ENCODE data around the gene EPHA2.

EPHA2 gene

DNA sequence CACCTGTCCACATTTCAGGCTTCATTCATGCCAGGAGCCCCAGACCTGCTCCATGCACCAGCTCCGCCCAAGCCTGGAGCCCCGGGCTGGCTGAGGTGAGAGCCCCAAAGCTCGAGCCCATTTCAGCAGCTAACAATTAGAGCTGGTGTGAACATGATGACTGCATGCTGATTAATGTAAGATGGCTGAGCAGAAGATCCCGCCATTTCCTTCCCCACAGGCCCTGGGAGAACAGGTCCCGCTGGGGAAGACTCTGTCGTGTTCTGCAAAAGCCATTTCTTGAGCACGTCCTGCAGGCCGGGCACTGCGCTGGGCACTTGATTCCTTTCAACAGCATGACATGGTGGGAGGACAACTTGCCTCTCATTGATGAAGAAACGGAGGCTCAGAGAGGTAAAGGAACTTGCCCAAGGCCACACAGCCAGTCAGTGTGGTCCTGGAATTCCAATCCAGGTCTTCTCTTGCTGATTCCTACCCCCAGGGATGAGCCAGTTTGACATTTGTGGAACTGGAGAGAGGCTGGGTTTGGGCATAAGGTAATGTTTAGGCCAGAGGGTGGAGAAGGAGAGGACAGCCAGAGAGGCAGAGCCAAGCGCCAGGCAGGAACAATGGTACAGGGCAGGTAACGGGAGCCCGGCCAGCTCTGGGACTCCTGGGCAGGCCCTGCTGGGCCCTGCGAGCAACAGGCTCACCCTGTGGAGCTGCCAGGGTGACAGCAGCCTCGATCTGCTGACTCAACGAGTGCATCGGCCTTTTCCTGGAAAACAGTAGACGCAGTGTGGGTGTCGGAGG, 28.1 kb upstream of the EPHA2 start:
- no peak for DNase-seq (ENCODE audit: low read depth, low spot score)

- DNase-seq (ENCODE audit: low read depth, low spot score) = no peak
Observed at GRCh38 chr1:16183179-16183578, 27.3 kb upstream of the EPHA2 start.

GRCh38 chr1:16181887-16182719, 26.2 kb upstream of the EPHA2 start:
- no peak for DNase-seq (ENCODE audit: low read depth, low spot score)

- no peak for DNase-seq (ENCODE audit: low read depth, low spot score)
Observed at GRCh38 chr1:16180291-16180824, 24.5 kb upstream of the EPHA2 start.

DNA sequence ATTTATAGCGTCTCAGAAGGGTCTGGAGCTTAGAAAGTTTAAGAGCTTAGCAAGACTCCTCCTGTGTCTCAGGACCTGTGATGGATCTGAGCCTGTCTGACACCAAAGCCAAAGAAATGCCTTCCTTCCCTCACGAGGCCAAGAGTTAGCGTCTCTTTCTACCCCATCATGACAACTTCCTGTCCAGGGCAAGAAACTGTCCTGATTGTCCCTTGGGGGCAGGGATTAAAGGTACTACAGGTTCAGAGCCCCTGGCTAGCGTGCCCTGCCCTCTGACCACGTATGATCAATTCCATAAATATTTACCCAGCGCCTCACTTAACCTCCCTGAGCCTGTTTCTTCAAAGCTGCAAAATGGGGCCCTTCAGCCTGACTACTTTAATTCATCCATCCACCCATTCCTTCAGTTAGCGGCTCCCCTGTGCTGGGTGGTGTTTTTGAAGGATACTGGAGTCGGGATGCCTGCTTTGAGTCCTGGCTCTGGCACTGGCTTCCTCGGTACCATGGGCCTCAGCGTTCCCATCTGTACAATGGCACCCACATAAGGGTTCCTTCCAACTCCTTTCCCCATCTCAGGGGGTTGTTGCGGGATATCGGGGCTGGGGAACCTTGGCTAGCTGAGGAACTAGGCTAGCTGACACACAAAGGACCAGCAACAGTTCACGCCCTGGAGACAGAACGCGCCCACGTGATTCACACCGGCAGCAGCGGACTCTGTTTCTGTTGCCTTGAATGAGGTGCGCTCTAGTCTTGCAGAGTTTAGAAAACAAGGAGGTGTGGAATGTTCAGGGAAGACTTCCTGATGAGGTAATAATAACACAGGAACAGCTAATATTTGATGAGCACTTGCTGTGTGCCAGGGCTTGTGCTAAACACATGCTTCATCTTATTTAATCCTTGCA, 23.0 kb upstream of the EPHA2 start:
- no peak for DNase-seq (ENCODE audit: low read depth, low spot score)

GRCh38 chr1:16177306-16177705, 21.4 kb upstream of the EPHA2 start:
- DNase-seq (ENCODE audit: low read depth, low spot score) = no peak

DNA sequence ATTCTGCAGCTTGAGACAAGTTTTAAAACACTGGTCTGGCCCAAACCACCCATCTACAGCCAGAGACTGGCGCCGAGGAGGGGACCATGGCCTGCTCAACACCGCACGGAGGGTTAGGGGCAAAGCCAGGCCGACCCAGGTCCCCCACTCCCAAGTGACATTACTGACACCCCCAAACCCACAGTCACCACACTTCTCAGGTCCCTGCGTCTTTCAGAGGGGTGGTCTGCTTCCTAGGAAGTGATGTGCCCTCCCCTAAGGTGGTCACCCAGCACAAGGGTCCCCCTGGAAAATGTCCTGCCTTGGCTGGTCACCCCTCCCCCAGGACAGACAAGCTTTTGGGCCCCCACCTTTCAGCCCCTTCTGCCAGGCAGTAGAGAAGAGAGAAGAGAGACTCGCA, 20.8 kb upstream of the EPHA2 start:
- no peak for DNase-seq (ENCODE audit: low read depth, low spot score)

- no peak for DNase-seq (ENCODE audit: low read depth, low spot score)
Observed at GRCh38 chr1:16175610-16176553, 20.0 kb upstream of the EPHA2 start.

GRCh38 chr1:16174886-16175598, 19.2 kb upstream of the EPHA2 start:
- DNase-seq (ENCODE audit: low read depth, low spot score) = no peak

DNA sequence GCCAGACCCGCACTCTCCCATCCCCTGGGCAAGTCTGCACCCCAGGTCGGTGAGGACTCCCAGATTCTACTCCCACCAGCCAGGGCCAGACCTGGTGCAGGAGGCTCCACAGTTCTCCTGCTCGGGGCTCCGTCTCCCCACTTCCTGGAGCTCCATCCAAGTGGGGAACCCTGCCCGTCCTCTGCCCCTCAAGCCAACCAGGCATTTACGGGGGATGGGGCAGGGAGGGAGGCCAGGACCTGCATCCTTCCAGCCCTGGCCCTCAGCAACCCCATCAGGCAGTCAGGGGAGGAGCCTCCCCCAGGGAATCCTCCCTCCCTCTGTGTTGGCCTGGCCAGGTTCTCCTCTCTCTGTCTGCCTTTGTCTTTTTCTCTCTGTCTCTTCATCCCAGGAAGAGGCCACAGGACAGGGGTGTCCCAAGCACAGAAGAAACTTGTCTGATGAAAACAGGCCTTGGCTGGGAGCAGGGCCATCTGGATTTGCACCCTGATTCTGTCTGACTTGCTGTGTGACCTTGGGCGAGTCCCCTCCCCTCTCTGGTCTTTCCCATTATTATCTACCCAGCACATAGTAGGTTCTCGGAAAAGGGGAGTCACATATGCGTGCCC, 18.5 kb upstream of the EPHA2 start:
- no peak for DNase-seq (ENCODE audit: low read depth, low spot score)

DNA sequence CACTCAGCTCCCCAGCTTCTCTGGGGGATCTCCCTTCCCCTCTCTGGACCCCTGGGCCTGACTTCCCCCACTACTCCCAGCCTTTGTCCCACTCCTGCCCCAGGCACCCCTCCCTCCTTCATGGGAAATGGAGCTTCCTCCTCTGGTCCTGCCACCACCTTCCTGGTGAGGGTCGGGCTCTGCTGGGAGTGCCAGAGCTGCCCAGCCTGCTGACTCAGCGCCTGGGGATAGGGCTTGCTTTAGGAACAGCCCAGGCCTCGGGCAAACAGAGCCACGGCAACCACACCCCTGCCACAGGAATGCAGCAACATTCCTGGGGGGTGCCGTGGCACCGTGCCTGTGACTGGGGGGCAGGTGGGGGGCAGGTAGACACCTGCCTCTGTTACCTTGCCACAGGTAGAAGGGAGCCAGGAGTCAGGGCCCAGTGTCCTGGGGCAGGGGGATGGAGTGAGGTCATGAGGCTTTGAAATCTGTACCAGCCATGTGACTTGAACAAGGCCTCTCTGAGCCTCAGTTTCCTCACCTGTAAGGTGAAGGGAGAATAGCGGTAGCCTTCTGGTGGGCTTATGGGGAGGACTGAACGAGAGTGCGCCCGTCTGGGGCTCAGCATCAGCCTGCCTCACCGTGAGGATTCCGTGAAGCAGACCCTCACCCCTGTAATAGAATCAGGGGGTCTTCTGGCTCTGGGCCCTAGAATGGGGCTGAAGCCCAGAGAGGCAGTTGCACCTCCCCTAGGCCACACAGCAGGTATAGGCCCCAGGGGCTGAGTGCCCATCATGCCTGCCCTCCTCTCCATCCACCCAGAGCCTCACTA, 17.8 kb upstream of the EPHA2 start:
- no peak for DNase-seq (ENCODE audit: low read depth, low spot score)

- DNase-seq (ENCODE audit: low read depth, low spot score) = no peak
Observed at GRCh38 chr1:16172964-16173446, 17.1 kb upstream of the EPHA2 start.

- DNase-seq (ENCODE audit: low read depth, low spot score) = no peak
Observed at GRCh38 chr1:16172218-16172830, 16.5 kb upstream of the EPHA2 start.

DNA sequence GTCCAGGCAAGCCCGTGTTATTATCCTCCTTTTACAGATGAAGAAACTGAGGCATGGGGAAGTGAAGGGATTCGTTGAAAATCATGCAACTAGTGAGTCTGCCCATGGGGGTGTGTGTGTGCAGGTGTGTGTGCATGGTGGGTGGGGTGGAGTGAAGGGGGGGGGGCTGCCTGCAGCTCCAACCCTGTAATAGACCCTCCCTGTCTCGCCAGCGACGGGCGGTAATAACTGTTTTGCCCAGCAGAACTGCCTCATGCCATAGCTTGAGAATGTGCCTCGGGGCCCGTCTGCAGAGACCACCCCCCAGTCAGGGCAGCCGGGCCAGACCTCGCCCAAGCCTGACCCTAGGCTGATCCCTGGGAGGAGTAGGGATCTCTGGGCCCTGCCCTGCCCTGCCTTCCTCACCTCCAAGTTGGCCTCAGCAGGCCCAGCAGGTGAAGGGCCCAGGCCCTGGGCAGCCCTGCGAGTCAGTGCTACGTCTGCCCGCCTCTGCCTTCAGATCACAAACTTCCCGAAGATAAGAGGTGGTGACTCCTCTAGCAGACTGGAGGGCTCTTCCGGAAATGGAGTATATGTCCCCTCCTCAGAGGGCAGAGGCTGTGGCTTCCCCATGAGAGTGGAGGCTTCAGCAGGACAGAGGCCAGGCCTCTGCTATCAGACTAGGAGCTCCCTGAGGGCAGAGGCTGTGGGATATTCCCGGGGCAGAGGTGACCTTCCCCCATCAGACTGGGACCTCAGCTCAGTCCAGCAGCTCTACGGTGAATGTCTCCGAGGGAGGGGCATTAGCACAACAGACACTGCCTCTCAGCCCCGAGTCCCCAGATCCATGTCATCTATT, 15.7 kb upstream of the EPHA2 start:
- no peak for DNase-seq (ENCODE audit: low read depth, low spot score)

DNA sequence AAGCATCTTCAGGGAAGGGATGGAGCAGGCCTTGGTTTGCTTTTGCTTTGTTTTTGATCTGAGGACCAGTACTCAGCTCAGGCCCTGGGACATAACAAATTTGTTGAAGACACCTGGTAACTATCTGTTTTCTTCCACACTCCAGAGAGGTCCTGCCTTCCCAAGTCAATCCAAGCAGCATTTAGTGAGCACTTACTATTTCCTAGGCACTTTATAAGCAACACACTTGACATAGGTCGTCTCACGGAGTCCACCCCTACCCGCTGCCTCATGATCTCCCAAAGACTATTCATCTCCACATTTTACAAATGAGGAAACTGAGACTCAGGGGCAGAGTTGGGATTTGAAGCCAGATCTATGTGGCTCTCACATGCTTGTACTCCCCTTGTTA, 14.4 kb upstream of the EPHA2 start:
- DNase-seq (ENCODE audit: low read depth, low spot score) = no peak

DNA sequence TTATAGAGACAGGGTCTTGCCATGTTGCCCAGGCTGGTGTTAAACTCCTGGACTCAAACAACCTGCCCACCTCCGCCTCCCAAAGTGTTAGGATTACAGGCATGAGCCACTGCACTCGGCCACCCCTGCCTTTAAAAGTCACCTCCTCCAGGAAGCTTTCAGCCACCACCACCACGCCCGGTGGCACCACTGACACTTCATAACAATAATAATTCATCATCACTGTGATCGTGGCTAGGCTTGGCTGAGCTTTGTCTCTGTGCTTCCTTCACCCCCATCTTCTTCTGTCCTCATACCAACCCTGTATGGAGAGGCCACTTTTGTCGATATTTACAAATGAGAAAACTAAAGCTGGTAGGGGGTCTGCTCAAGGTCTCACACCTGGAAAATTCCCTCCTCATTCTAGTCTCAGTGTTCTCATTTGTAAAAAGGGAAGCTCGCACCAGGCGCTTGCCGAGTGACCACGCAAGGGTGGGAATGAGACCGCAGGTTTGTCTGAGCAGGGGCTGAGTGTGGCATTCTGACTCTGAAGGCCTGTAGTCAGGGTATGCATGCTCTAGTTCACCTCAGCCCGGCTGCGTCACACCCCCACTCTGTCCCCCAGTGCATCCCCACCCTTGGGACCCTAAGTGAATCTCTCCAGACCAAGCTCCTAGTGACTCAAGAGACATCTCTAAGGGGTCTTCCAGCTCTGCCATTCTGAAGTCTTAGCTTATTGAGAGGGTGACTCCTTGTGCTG, 12.9 kb upstream of the EPHA2 start:
- no peak for DNase-seq (ENCODE audit: low read depth, low spot score)
